ENCODE data around the gene GULP1.
"Not testable (repeated sequence)": the region's sequence is repeated elsewhere in the genome, so short reads cannot be mapped to it uniquely, and the experiment has no call there.

GULP1 gene

DNA sequence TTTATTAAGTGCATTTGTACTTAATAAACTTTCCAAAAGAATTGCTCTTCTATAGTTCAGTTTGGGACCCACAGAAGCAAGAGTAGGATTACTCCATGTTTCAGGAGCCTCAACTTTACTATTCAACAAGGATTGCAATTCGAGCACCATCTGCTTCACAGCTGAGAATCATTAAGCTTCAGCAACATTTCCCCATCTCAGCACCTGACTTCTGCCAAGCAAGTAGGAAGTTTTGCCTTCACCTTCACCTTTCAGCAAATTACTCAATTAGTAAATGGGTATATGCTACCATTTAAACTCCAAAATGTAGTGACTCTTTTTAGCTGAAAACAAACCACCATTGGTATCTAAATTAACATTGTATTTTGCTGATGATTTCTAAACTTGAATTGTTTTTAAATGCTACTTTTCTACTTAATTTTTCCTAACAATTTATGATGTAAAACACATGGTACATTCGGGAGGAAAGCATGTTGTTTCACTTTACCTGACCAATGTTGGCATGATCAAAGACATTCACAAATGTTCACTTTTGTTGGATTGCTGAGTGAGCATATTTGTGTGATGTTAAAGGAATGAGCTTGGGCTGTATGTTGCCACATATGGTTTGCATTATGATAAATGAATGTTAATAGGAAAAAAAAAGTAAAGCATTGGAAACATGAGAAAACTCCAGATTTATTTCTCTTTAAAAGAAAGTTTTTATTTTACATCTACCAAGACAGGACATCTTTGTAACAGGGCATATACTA, 159.2 kb downstream of the GULP1 start:
- Histone ChIP-seq H3K79me2 (ENCODE audit: control insufficient read depth, low read length) (no peaks in the 10 kb centered on the region), H3F3A (ENCODE audit: control insufficient read depth, insufficient read depth) (no peaks in the 10 kb centered on the region), H3K4me1 (ENCODE audit: control insufficient read depth, low read length) (no peaks in the 10 kb centered on the region), H3K36me3 (ENCODE audit: control insufficient read depth, low read length) (no peaks in the 10 kb centered on the region), H4K20me1 (ENCODE audit: control insufficient read depth, insufficient read depth, low read depth, low read length) (no peaks in the 10 kb centered on the region), H3K27ac (ENCODE audit: low read depth, low read length) (no peak overlapping the region), H3K27me3 (ENCODE audit: control insufficient read depth, low read length) (no peaks in the 10 kb centered on the region), H3K4me3 (ENCODE audit: low read length) (no peak overlapping the region), H3K9me2 (replicated peaks; ENCODE audit: control insufficient read depth, low read length) (no peaks in the 10 kb centered on the region), H3K9me3 (ENCODE audit: control insufficient read depth, insufficient read depth, low read length) (no peaks in the 10 kb centered on the region), H3K4me2 (ENCODE audit: low read length) (no peak overlapping the region)
- TF ChIP-seq, protein P1, sequence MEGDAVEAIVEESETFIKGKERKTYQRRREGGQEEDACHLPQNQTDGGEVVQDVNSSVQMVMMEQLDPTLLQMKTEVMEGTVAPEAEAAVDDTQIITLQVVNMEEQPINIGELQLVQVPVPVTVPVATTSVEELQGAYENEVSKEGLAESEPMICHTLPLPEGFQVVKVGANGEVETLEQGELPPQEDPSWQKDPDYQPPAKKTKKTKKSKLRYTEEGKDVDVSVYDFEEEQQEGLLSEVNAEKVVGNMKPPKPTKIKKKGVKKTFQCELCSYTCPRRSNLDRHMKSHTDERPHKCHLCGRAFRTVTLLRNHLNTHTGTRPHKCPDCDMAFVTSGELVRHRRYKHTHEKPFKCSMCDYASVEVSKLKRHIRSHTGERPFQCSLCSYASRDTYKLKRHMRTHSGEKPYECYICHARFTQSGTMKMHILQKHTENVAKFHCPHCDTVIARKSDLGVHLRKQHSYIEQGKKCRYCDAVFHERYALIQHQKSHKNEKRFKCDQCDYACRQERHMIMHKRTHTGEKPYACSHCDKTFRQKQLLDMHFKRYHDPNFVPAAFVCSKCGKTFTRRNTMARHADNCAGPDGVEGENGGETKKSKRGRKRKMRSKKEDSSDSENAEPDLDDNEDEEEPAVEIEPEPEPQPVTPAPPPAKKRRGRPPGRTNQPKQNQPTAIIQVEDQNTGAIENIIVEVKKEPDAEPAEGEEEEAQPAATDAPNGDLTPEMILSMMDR (IDR thresholded peaks at IDR 0.05; ENCODE audit: low read depth, low read length, poor library complexity, severe bottlenecking): no peak
- TF ChIP-seq EZH2phosphoT487 (IDR thresholded peaks at IDR 0.05; ENCODE audit: borderline replicate concordance, low read length): no peak

DNA sequence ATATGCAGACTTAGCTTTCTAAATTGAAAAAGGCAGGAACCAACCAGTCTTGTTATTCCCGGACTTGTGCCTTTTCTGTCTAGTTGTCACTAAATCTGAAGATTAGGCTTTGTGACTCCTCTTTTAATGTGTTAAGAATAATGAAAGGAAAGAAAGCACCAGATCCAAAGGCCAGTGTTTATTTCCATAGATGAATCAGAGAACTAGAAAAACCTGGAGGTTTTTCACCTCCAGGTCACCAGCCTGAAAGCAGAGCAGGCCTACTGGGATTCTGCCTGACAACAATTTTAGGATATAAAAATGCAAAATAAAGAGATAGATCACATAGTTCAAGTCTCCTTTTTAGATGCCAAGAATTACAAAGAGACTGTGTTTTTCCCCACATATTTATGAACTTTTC, 160.4 kb downstream of the GULP1 start:
- H3K9me3 ChIP-seq (ENCODE audit: control insufficient read depth, insufficient read depth, low read length): no peaks in the 10 kb centered on the region
- no peak overlapping the region for H3K4me3 ChIP-seq (ENCODE audit: low read length)
- no peaks in the 10 kb centered on the region for H3K36me3 ChIP-seq (ENCODE audit: control insufficient read depth, low read length)
- no peak overlapping the region for H3K4me2 ChIP-seq (ENCODE audit: low read length)
- no peak overlapping the region for H3K27ac ChIP-seq (ENCODE audit: low read depth, low read length)
- no peak for TF ChIP-seq EZH2phosphoT487 (IDR thresholded peaks at IDR 0.05; ENCODE audit: borderline replicate concordance, low read length)
- H3K27me3 ChIP-seq (ENCODE audit: control insufficient read depth, low read length): no peaks in the 10 kb centered on the region
- H3K9me2 ChIP-seq (replicated peaks; ENCODE audit: control insufficient read depth, low read length): no peaks in the 10 kb centered on the region
- H4K20me1 ChIP-seq (ENCODE audit: control insufficient read depth, insufficient read depth, low read depth, low read length): no peaks in the 10 kb centered on the region
- H3K79me2 ChIP-seq (ENCODE audit: control insufficient read depth, low read length): no peaks in the 10 kb centered on the region
- no peaks in the 10 kb centered on the region for H3K4me1 ChIP-seq (ENCODE audit: control insufficient read depth, low read length)
- no peaks in the 10 kb centered on the region for H3F3A ChIP-seq (ENCODE audit: control insufficient read depth, insufficient read depth)

DNA sequence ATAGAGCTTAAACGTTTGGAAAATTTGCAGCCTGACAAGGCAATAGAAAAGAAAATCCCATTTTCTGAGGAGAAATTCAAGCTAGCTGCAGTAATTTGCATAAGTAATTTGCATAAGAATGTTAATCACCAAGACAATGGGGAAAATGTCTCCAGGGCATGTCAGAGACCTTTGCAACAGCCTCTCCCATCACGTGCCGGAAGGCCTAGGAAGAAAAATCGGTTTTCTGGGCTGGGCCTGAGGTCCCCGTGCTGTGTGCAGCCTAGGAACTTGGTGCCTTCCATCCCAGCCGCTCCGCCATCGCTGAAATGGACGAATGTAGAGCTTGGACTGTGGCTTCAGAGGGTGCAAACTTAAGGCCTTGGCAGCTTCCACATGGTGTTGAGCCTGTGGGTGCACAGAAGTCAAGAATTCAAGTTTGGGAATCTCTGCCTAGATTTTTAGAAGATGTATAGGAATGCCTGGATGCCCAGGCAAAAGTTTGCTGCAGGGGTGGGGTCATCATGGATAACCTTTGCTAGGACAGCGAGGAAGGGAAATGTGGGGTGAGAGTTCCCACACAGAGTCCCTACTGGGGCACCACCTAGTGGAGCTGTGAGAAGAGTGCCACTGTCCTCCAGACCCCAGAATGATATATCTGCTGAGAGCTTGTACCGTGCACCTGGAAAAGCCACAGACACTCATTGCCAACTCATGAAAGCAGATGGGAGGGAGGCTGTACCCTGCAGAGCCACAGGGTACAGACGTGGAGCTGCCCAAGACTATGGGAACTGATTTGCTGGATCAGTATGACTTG, 164.6 kb downstream of the GULP1 start:
- Histone ChIP-seq H3K27me3 (ENCODE audit: control insufficient read depth, low read length) (no peaks in the 10 kb centered on the region), H3K4me2 (ENCODE audit: low read length) (no peak overlapping the region), H4K20me1 (ENCODE audit: control insufficient read depth, insufficient read depth, low read depth, low read length) (no peaks in the 10 kb centered on the region), H3K4me3 (ENCODE audit: low read length) (no peak overlapping the region), H3K9me3 (ENCODE audit: control insufficient read depth, insufficient read depth, low read length) (no peaks in the 10 kb centered on the region), H3K4me1 (ENCODE audit: control insufficient read depth, low read length) (no peaks in the 10 kb centered on the region), H3K79me2 (ENCODE audit: control insufficient read depth, low read length) (no peaks in the 10 kb centered on the region), H3K36me3 (ENCODE audit: control insufficient read depth, low read length) (no peaks in the 10 kb centered on the region), H3F3A (ENCODE audit: control insufficient read depth, insufficient read depth) (no peaks in the 10 kb centered on the region), H3K27ac (ENCODE audit: low read depth, low read length) (no peak overlapping the region), H3K9me2 (replicated peaks; ENCODE audit: control insufficient read depth, low read length) (no peaks in the 10 kb centered on the region)
- TF ChIP-seq, protein P1 (IDR thresholded peaks at IDR 0.05; ENCODE audit: low read depth, low read length, poor library complexity, severe bottlenecking): peak; percentile 31
- no peak for TF ChIP-seq EZH2phosphoT487 (IDR thresholded peaks at IDR 0.05; ENCODE audit: borderline replicate concordance, low read length)

DNA sequence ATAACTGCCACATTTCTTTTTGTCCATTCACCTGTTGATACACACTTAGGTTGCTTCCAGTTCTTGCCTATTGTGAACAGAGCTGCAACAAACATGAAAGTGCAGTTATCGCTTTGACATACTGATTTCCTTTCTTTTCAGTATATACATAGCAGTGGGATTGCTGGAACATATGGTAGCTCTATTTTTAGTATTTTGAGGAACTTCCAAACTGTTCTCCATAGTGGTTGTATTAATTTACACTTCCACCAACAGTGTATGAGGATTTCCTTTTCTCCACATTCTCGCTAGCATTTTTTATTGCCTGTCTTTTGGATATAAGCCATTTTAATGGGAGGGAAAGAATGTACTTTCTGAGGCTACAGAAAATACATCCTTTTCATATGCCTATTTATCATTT, 167.4 kb downstream of the GULP1 start:
- no peaks in the 10 kb centered on the region for H3F3A ChIP-seq (ENCODE audit: control insufficient read depth, insufficient read depth)
- H3K79me2 ChIP-seq (ENCODE audit: control insufficient read depth, low read length): no peaks in the 10 kb centered on the region
- H4K20me1 ChIP-seq (ENCODE audit: control insufficient read depth, insufficient read depth, low read depth, low read length): no peaks in the 10 kb centered on the region
- H3K36me3 ChIP-seq (ENCODE audit: control insufficient read depth, low read length): no peaks in the 10 kb centered on the region
- no peaks in the 10 kb centered on the region for H3K9me2 ChIP-seq (replicated peaks; ENCODE audit: control insufficient read depth, low read length)
- H3K4me2 ChIP-seq (ENCODE audit: low read length): no peak overlapping the region
- no peak for TF ChIP-seq EZH2phosphoT487 (IDR thresholded peaks at IDR 0.05; ENCODE audit: borderline replicate concordance, low read length)
- TF ChIP-seq, protein P1 (IDR thresholded peaks at IDR 0.05; ENCODE audit: low read depth, low read length, poor library complexity, severe bottlenecking): no peak
- no peak overlapping the region for H3K4me3 ChIP-seq (ENCODE audit: low read length)
- H3K4me1 ChIP-seq (ENCODE audit: control insufficient read depth, low read length): no peaks in the 10 kb centered on the region
- no peaks in the 10 kb centered on the region for H3K9me3 ChIP-seq (ENCODE audit: control insufficient read depth, insufficient read depth, low read length)
- no peaks in the 10 kb centered on the region for H3K27me3 ChIP-seq (ENCODE audit: control insufficient read depth, low read length)
- no peak overlapping the region for H3K27ac ChIP-seq (ENCODE audit: low read depth, low read length)

DNA sequence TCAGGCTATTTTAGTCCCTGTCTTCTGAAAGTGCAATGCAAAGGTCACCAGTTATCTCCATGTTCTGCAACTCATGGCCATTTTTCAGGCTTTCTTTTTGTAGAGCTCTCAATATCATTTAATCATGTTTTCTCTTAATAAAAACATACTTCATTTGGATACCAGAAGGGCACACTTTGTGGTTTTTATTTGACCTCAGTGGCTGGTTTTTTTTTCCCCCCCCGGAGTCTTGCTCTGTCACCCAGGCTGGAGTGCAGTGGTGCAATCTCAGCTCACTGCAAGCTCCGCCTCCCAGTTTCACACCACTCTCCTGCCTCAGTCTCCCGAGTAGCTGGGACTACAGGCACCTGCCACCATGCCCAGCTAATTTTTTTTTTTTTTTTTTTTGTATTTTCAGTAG, 174.4 kb downstream of the GULP1 start:
- not testable (repeated sequence) for H3K27me3 ChIP-seq (ENCODE audit: control insufficient read depth, low read length); H4K20me1 ChIP-seq (ENCODE audit: control insufficient read depth, insufficient read depth, low read depth, low read length); H3K4me1 ChIP-seq (ENCODE audit: control insufficient read depth, low read length); H3F3A ChIP-seq (ENCODE audit: control insufficient read depth, insufficient read depth); H3K9me2 ChIP-seq (replicated peaks; ENCODE audit: control insufficient read depth, low read length); H3K9me3 ChIP-seq (ENCODE audit: control insufficient read depth, insufficient read depth, low read length); H3K79me2 ChIP-seq (ENCODE audit: control insufficient read depth, low read length); H3K36me3 ChIP-seq (ENCODE audit: control insufficient read depth, low read length); H3K27ac ChIP-seq (ENCODE audit: low read depth, low read length); H3K4me3 ChIP-seq (ENCODE audit: low read length); H3K4me2 ChIP-seq (ENCODE audit: low read length)
